Heart right ventricle (tissue), 16 donors: Measurements from ENCODE around the gene KLHL2. TPM values are rescaled to one million over a fixed set of nuclear protein-coding genes. Genes with fewer than 3 reads are reported as not detected.
A peak's percentile ranks its signal among the peaks of the same experiment; 100 is the strongest.

Experiments
- ATAC-seq, 8 donors: fragments of 200-7000 bp; cut with Tn5 transposase; one replicate each; pipeline ENCODE4 v1.9.1; 2020; ENCODE audit warnings: mild to moderate bottlenecking in 8 of 8, moderate library complexity in 8 of 8, moderate number of reproducible peaks in 1 of 8
- DNase-seq, 2 donors: peaks; one replicate each; pipeline ENCODE4 v3.0.0-alpha.2; 2020
- H3K27ac ChIP-seq, 10 donors: fragments of 200-600 bp; sonication (generic) in 2 of 10; one replicate each; pipeline versions ENCODE4 v1.5.0 to v1.8.0; 2020 to 2022; ENCODE audit warnings: mild to moderate bottlenecking in 3 of 10
- H3K27me3 ChIP-seq, 7 donors: fragments of 200-600 bp; one replicate each; pipeline ENCODE4 v1.8.0; 2021 to 2022; ENCODE audit warnings: mild to moderate bottlenecking in 2 of 7
- H3K36me3 ChIP-seq, 9 donors: fragments of 200-600 bp; sonication (generic) in 1 of 9; one replicate each; pipeline versions ENCODE4 v1.5.0 to v1.8.0; 2020 to 2022; ENCODE audit warnings: mild to moderate bottlenecking in 2 of 9
- H3K4me1 ChIP-seq, 9 donors: fragments of 200-600 bp; sonication (generic) in 1 of 9; one replicate each; pipeline versions ENCODE4 v1.5.0 to v1.8.0; 2020 to 2022; ENCODE audit warnings: mild to moderate bottlenecking in 4 of 9
- H3K4me3 ChIP-seq, 10 donors: fragments of 200-600 bp; sonication (generic) in 2 of 10; one replicate each; pipeline versions ENCODE4 v1.5.0 to v1.8.0; 2020 to 2022; ENCODE audit warnings: mild to moderate bottlenecking in 7 of 10, moderate library complexity in 2 of 10
- H3K9me3 ChIP-seq, 11 donors: fragments of 200-600 bp in 10 of 11; sonication (generic) in 2 of 11; one replicate each; pipeline versions ENCODE4 v1.5.0 to v1.8.0; 2013 to 2022; ENCODE audit warnings: mild to moderate bottlenecking in 2 of 11, control low read depth in 1 of 11, moderate library complexity in 1 of 11
- CTCF ChIP-seq, 9 donors: fragments of 200-600 bp; sonication (generic) in 2 of 9; IDR thresholded peaks; one replicate each; pipeline versions ENCODE4 v1.5.0 to v1.8.0; 2021 to 2022; ENCODE audit warnings: antibody characterized with exemption in 9 of 9, mild to moderate bottlenecking in 5 of 9, moderate library complexity in 1 of 9
- whole genome bisulfite sequencing, 2 donors: extraction: QIAGEN DNeasy Blood & Tissue Kit; methylation state at CpG; one replicate each; pipeline ENCODE4 v1.1.7; 2013; ENCODE audit warnings: inconsistent platforms in 1 of 2; 5-methylcytosine and 5-hydroxymethylcytosine counted together
- intact Hi-C, 10 donors: fragments of 100-400 bp; cut with DNase I; formaldehyde crosslinking; loops; one replicate each; pipeline versions ENCODE4 v1.11.1 to v1.14.2; 2022
- polyA plus RNA-seq, 2 donors: library from polyadenylated mRNA; stranded (reverse); fragments of 200-250 nt; gene quantifications; one replicate each; pipeline ENCODE4 v1.2.3, GENCODE V29; 2013
- total RNA-seq, 10 donors: library from RNA; stranded (reverse); fragmentation: NEBNext Ultra II Directional in 3 of 10; extraction: Animal tissue kit (Norgen Biotek cat#: 25700) in 3 of 10; gene quantifications; one replicate each; pipeline versions ENCODE4 v1.2.1 to v1.2.4, GENCODE V29; 2021 to 2023
- donor health status: Arrhythmogenic right ventricular cardiomyopathy.
- donor health status: ischemic (EF 13 %, LVEDD 7.1; RV severe dilation, severe dysfunction).
- donor health status: healthy with polysubstance abuse.
- donor health status: DM: no; HTN: yes; CAD: no.
- donor health status: DM: no; HTN: no; CAD: no.
- donor health status: ischemic (EF 25% LVEDD 6.9; RV normal size, moderate dysfunction).
- donor health status: ischemic (EF 25% LVEDD 5.7; RV mildly dilated, moderate dysfunction).
- donor health status: healthy.
- donor health status: DM: yes; HTN: yes; CAD: no.
- donor health status: Ischemic cardiomyopathy.
- donor health status: ischemic (EF 35%, LVEDD 5.7; RV mildly dilated, moderate dysfunction).
- donor health status: nonischemic (EF 11% LVEDD 7.7; RV severe dilation, severe dysfunction).
- donor health status: DM: yes; HTN: yes; CAD: no.
- donor health status: PGD.
- donor health status: ischemic (EF 29% LVEDD 5.4; RV normal size, mild dysfunction).
- donor health status: nonischemic (EF 23%, LVEDD 6.1; RV moderate dilation, normal function).

KLHL2 gene
- total and polyA plus RNA-seq, 12 donors: 6.0 to 14.7 (median 10.9) TPM

GRCh38 chr4:165199722-165200121 is 7.6 kb upstream of the KLHL2 start:
- no peaks in the 10 kb centered on the region for H3K36me3 ChIP-seq
- no peak overlapping the region for H3K27ac ChIP-seq
- 95 to 100% methylated on average over 2 of the region's 2 CpGs for WGBS, 2 donors
- H3K27me3 ChIP-seq: no peaks in the 10 kb centered on the region
- H3K4me1 ChIP-seq: peaks cover 0 to 10% (median 0%) of the 10 kb centered on the region in 9 donors
- H3K9me3 ChIP-seq: no peaks in the 10 kb centered on the region
- DNase-seq: no peak
- no peak for TF ChIP-seq CTCF (IDR thresholded peaks at IDR 0.05)
- intact Hi-C loops: loop anchor here in 2 of 10 donors (10.0 kb wide), 2 partner anchors 65 to 125 kb away; partner anchors contain the start of gene MSMO1 (in 1 of the 2)
- ATAC-seq: no peak
- no peak overlapping the region for H3K4me3 ChIP-seq

- H3K36me3 ChIP-seq: no peaks in the 10 kb centered on the region
- DNase-seq (no peak), ATAC-seq (no peak)
- H3K4me3 ChIP-seq: no peak overlapping the region
- intact Hi-C loops: loop anchor here in 2 of 10 donors (10.0 kb wide), 2 partner anchors 67 to 123 kb away; partner anchors contain the start of gene MSMO1 (in 1 of the 2)
- H3K4me1 ChIP-seq: peaks cover 4 to 31% (median 9%) of the 10 kb centered on the region in 9 donors
- TF ChIP-seq CTCF (IDR thresholded peaks at IDR 0.05): no peak
- H3K27me3 ChIP-seq: no peaks in the 10 kb centered on the region
- 73 to 74% methylated on average over 1 of the region's 1 CpG for WGBS, 2 donors
- no peaks in the 10 kb centered on the region for H3K9me3 ChIP-seq
- H3K27ac ChIP-seq: no peak overlapping the region
Observed at GRCh38 chr4:165201806-165202205, 5.6 kb upstream of the KLHL2 start.

- H3K36me3 ChIP-seq: no peaks in the 10 kb centered on the region
- peaks cover 4 to 41% (median 17%) of the 10 kb centered on the region in 9 donors for H3K4me1 ChIP-seq
- intact Hi-C loops: loop anchor here in 2 of 10 donors (10.0 kb wide), 2 partner anchors 69 to 121 kb away; partner anchors contain the start of gene MSMO1 (in 1 of the 2)
- DNase-seq: no peak
- no peaks in the 10 kb centered on the region for H3K27me3 ChIP-seq
- no peak overlapping the region for H3K27ac ChIP-seq
- 87 to 88% methylated on average over 8 of the region's 8 CpGs for WGBS, 2 donors
- no peak for ATAC-seq
- H3K9me3 ChIP-seq: no peaks in the 10 kb centered on the region
- no peak for TF ChIP-seq CTCF (IDR thresholded peaks at IDR 0.05)
- no peak overlapping the region for H3K4me3 ChIP-seq
Observed at GRCh38 chr4:165203541-165204461, 3.6 kb upstream of the KLHL2 start.

- DNase-seq (no peak), ATAC-seq (no peak)
- Histone ChIP-seq H3K9me3 (no peaks in the 10 kb centered on the region), H3K4me1 (peaks cover 4 to 48% (median 24%) of the 10 kb centered on the region in 9 donors), H3K27me3 (no peaks in the 10 kb centered on the region), H3K4me3 (no peak overlapping the region), H3K27ac (peak overlapping the region in 1 of 10 donors; percentile 61), H3K36me3 (no peaks in the 10 kb centered on the region)
- intact Hi-C loops: loop anchor here in 2 of 10 donors (10.0 kb wide), 2 partner anchors 70 to 120 kb away; partner anchors contain the start of gene MSMO1 (in 1 of the 2)
- no peak for TF ChIP-seq CTCF (IDR thresholded peaks at IDR 0.05)
- WGBS, 2 donors: 90 to 91% methylated on average over 3 of the region's 3 CpGs
Observed at GRCh38 chr4:165204462-165204830, 2.9 kb upstream of the KLHL2 start.
